Hepatocyte (in vitro differentiated cells): ENCODE measurements around the gene PLAC8L1. TPM values are rescaled to one million over a fixed set of nuclear protein-coding genes. Genes with fewer than 3 reads are reported as not detected.

Experiments used
- DNase-seq: peaks from one replicate; pipeline ENCODE4 v3.0.0-alpha.2; 2016; ENCODE audit warnings: low spot score
- H2AFZ ChIP-seq: fragments of 200-600 bp; sonication (generic); 2 replicates; pipeline ENCODE4 v1.6.0; 2016; ENCODE audit warnings: antibody characterized with exemption, mild to moderate bottlenecking
- H3K27ac ChIP-seq: fragments of 200-600 bp; sonication (generic); 2 replicates; pipeline ENCODE4 v1.5.1; 2016; ENCODE audit warnings: mild to moderate bottlenecking
- H3K27me3 ChIP-seq: fragments of 200-600 bp; sonication (generic); 2 replicates; pipeline ENCODE4 v1.6.1; 2016
- H3K36me3 ChIP-seq: fragments of 200-600 bp; sonication (generic); replicated peaks from 2 replicates; pipeline ENCODE4 v1.5.1; 2016; ENCODE audit warnings: low read depth; ENCODE audit not compliant: insufficient read depth
- H3K4me1 ChIP-seq: fragments of 200-600 bp; sonication (generic); 2 replicates; pipeline ENCODE4 v1.5.1; 2016; ENCODE audit warnings: mild to moderate bottlenecking, moderate library complexity; ENCODE audit not compliant: insufficient read depth
- H3K4me2 ChIP-seq: fragments of 200-600 bp; sonication (generic); 2 replicates; pipeline ENCODE4 v1.6.0; 2016
- H3K4me3 ChIP-seq: fragments of 200-600 bp; sonication (generic); 2 replicates; pipeline ENCODE4 v1.5.1; 2016; ENCODE audit warnings: mild to moderate bottlenecking
- H3K79me2 ChIP-seq: fragments of 200-600 bp; sonication (generic); 2 replicates; pipeline ENCODE4 v1.6.0; 2017; ENCODE audit warnings: mild to moderate bottlenecking
- H3K9me2 ChIP-seq: fragments of 200-600 bp; sonication (generic); replicated peaks from 2 replicates; pipeline ENCODE4 v1.6.0; 2017; ENCODE audit warnings: mild to moderate bottlenecking; ENCODE audit not compliant: insufficient read depth
- H3K9me3 ChIP-seq: fragments of 200-600 bp; sonication (generic); 2 replicates; pipeline ENCODE4 v1.5.1; 2016; ENCODE audit warnings: low read depth, mild to moderate bottlenecking
- H4K20me1 ChIP-seq: fragments of 200-600 bp; sonication (generic); 2 replicates; pipeline ENCODE4 v1.6.0; 2016; ENCODE audit warnings: mild to moderate bottlenecking; ENCODE audit not compliant: insufficient read depth, poor library complexity, severe bottlenecking
- EZH2 ChIP-seq: fragments of 200-600 bp; sonication (generic); IDR thresholded peaks from 2 replicates; pipeline ENCODE4 v1.6.1; 2016; ENCODE audit warnings: antibody characterized with exemption, mild to moderate bottlenecking, borderline replicate concordance
- EZH2phosphoT487 ChIP-seq: fragments of 200-600 bp; sonication (generic); IDR thresholded peaks from one replicate; pipeline ENCODE4 v1.6.1; 2018; ENCODE audit warnings: antibody characterized with exemption, mild to moderate bottlenecking, low read depth, moderate library complexity; ENCODE audit not compliant: unreplicated experiment, severe bottlenecking
- WGBS: methylation state at CpG from one replicate; pipeline ENCODE4 v1.1.6; 2016; ENCODE audit warnings: low lambda C conversion rate; ENCODE audit errors: missing lambda C conversion rate; 5-methylcytosine and 5-hydroxymethylcytosine counted together
- polyA plus RNA-seq: library from polyadenylated mRNA; unstranded; fragments of >200 nt; fragmentation: Nextera tagmentation; extraction: Ambion mirVana; gene quantifications from 2 replicates; pipeline ENCODE4 v1.2.1, GENCODE V29; 2016
- total RNA-seq: library from RNA; depleted of rRNA; stranded (reverse); fragments of >200 nt; gene quantifications from 2 replicates; pipeline ENCODE4 v1.2.3, GENCODE V29; 2014
- TF ChIP-seq, protein P1 (sequence below): fragments of 200-600 bp; sonication (generic); IDR thresholded peaks from 2 replicates; pipeline ENCODE4 v1.5.1; 2016; ENCODE audit warnings: antibody characterized with exemption, mild to moderate bottlenecking; ENCODE audit not compliant: poor library complexity

PLAC8L1 gene
- total and polyA plus RNA-seq, 2 experiments from 2014 or later, result 1.1 to 1.5 TPM

DNA sequence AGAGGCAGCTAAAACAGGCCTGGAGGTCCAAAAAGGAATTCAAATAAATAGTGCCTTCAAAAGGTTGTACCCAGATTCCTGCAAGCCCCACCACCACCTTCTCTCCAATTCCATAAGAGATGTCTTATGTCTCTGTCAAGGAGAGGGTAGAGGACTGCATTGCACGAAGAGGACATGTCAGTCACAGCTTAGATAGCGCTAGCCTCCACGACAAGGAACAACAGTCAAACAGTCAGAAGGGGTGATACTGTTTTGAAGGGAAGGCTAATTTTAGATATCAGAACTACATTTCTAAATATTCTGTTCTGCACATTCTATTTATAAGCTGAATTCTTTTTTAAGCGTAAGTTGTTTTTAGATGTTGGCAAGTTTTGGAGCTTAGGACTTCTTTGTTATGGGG lies 34.2 kb downstream of the PLAC8L1 start:
- no peaks in the 10 kb centered on the region for H3K27me3 ChIP-seq
- H3K9me2 ChIP-seq, result no peaks in the 10 kb centered on the region
- H3K4me1 ChIP-seq, result no peaks in the 10 kb centered on the region
- no peaks in the 10 kb centered on the region for H3K79me2 ChIP-seq
- no peak overlapping the region for H2AFZ ChIP-seq
- no peak for DNase-seq
- no peaks in the 10 kb centered on the region for H3K36me3 ChIP-seq
- no peak overlapping the region for H3K4me3 ChIP-seq
- 73% methylated on average over 4 of the region's 4 CpGs for WGBS
- TF ChIP-seq EZH2 (no peak), EZH2phosphoT487 (no peak)
- TF ChIP-seq, protein P1, sequence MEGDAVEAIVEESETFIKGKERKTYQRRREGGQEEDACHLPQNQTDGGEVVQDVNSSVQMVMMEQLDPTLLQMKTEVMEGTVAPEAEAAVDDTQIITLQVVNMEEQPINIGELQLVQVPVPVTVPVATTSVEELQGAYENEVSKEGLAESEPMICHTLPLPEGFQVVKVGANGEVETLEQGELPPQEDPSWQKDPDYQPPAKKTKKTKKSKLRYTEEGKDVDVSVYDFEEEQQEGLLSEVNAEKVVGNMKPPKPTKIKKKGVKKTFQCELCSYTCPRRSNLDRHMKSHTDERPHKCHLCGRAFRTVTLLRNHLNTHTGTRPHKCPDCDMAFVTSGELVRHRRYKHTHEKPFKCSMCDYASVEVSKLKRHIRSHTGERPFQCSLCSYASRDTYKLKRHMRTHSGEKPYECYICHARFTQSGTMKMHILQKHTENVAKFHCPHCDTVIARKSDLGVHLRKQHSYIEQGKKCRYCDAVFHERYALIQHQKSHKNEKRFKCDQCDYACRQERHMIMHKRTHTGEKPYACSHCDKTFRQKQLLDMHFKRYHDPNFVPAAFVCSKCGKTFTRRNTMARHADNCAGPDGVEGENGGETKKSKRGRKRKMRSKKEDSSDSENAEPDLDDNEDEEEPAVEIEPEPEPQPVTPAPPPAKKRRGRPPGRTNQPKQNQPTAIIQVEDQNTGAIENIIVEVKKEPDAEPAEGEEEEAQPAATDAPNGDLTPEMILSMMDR, result no peak
- no peaks in the 10 kb centered on the region for H4K20me1 ChIP-seq
- H3K4me2 ChIP-seq, result no peak overlapping the region
- H3K9me3 ChIP-seq, result no peaks in the 10 kb centered on the region
- no peak overlapping the region for H3K27ac ChIP-seq

DNA sequence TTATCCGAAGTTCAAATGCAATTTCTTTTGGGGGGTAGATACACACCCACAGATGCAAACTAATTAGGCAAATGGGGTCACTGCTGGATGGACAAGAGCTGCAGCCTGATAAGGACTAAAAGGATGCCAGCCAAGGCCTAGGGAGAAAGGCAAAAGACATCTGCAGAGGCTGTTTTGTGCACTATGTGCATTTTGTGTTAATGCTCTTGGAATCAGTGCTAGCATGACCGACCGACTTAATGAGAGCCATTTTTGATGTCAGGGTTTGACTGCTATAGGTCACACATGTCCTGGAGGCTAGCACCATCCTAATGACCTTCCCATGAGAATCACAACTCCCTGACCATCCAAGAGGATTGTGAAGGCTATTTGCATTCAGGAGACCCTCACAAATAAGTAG lies 34.6 kb downstream of the PLAC8L1 start:
- no peak overlapping the region for H3K4me3 ChIP-seq
- DNase-seq, result no peak
- WGBS, result 92% methylated on average over 3 of the region's 3 CpGs
- no peaks in the 10 kb centered on the region for H3K27me3 ChIP-seq
- no peaks in the 10 kb centered on the region for H3K9me3 ChIP-seq
- no peaks in the 10 kb centered on the region for H3K36me3 ChIP-seq
- no peaks in the 10 kb centered on the region for H3K9me2 ChIP-seq
- H3K4me1 ChIP-seq, result no peaks in the 10 kb centered on the region
- H3K27ac ChIP-seq, result no peak overlapping the region
- TF ChIP-seq, protein P1, result no peak
- no peak for TF ChIP-seq EZH2phosphoT487
- TF ChIP-seq EZH2, result no peak
- no peak overlapping the region for H3K4me2 ChIP-seq
- H3K79me2 ChIP-seq, result no peaks in the 10 kb centered on the region
- no peaks in the 10 kb centered on the region for H4K20me1 ChIP-seq
- H2AFZ ChIP-seq, result no peak overlapping the region

DNA sequence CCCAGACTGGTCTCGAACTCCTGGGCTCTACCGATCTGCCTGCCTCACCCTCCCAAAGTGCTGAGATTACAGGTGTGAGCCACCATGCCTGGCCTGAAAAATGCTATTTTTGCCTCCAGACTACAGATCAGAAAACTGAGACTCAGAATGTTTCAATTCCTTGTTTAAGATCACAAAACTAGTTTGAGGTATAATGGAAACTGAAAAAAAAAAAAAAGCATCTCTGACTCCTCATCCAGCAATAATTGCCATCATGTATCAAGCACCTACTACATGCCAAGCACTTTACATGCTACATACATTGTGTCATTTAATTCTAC lies 35.6 kb downstream of the PLAC8L1 start:
- no peaks in the 10 kb centered on the region for H3K27me3 ChIP-seq
- no peak overlapping the region for H3K4me3 ChIP-seq
- 100% methylated on average over 2 of the region's 2 CpGs for WGBS
- DNase-seq, result no peak
- H3K4me1 ChIP-seq, result no peaks in the 10 kb centered on the region
- H3K27ac ChIP-seq, result no peak overlapping the region
- no peak overlapping the region for H3K4me2 ChIP-seq
- no peaks in the 10 kb centered on the region for H3K79me2 ChIP-seq
- no peaks in the 10 kb centered on the region for H3K9me3 ChIP-seq
- no peaks in the 10 kb centered on the region for H3K36me3 ChIP-seq
- no peak overlapping the region for H2AFZ ChIP-seq
- TF ChIP-seq, protein P1, result no peak
- TF ChIP-seq EZH2phosphoT487 (no peak), EZH2 (no peak)
- H3K9me2 ChIP-seq, result no peaks in the 10 kb centered on the region
- H4K20me1 ChIP-seq, result no peaks in the 10 kb centered on the region
